K562 (cell line): ENCODE measurements around the gene PTGES3. TPM values are rescaled to one million over a fixed set of nuclear protein-coding genes. Genes with fewer than 3 reads are reported as not detected.

Experiments used
- ATF1 ChIP-seq, 2 experiments: fragments of 450-650 bp in 1 of 2; IDR thresholded peaks; 2 replicates each; pipeline ENCODE4 v1.6.1; 2016; ENCODE audit warnings: missing compliant biosample characterization in 1 of 2, missing genetic modification characterization in 1 of 2
- BCOR ChIP-seq: fragments of 450-650 bp; IDR thresholded peaks from 2 replicates; pipeline ENCODE4 v1.6.1; 2016
- CBFA2T2 ChIP-seq: fragments of 450-650 bp; conservative IDR thresholded peaks from 2 replicates; pipeline ENCODE4 v1.6.1; 2017; ENCODE audit warnings: mild to moderate bottlenecking
- CBX2 ChIP-seq: fragments of 200-600 bp; sonication (generic); IDR thresholded peaks from one replicate; pipeline ENCODE4 v1.6.1; 2012; ENCODE audit warnings: mild to moderate bottlenecking, low read length, inconsistent platforms; ENCODE audit not compliant: insufficient read depth, poor library complexity, severe bottlenecking
- CREB5 ChIP-seq: fragments of 250-450 bp; sonication (Bioruptor Pico); IDR thresholded peaks from 2 replicates; pipeline ENCODE4 v1.5.0; 2020; ENCODE audit warnings: mild to moderate bottlenecking
- CREBBP ChIP-seq: IDR thresholded peaks from one replicate; pipeline ENCODE4 v1.6.1; 2012; ENCODE audit warnings: low read depth, mild to moderate bottlenecking, control low read depth, inconsistent platforms, low read length
- E2F1 ChIP-seq: sonication (generic); formaldehyde crosslinking; IDR thresholded peaks from 2 replicates; pipeline ENCODE4 v1.8.1; 2023; ENCODE audit warnings: mild to moderate bottlenecking, missing genetic modification reagents, moderate library complexity
- ETV5 ChIP-seq: sonication (generic); formaldehyde crosslinking; IDR thresholded peaks from 2 replicates; pipeline ENCODE4 v1.4.0; 2020; ENCODE audit warnings: low read depth, mild to moderate bottlenecking, missing genetic modification reagents
- FOXM1 ChIP-seq, 2 experiments: fragments of 450-650 bp in 1 of 2; sonication (generic) in 1 of 2; formaldehyde crosslinking in 1 of 2; IDR thresholded peaks; 2 replicates each; pipeline versions ENCODE4 v1.6.1 to v1.9.0; 2017 to 2022; ENCODE audit warnings: low read depth in 2 of 2, mild to moderate bottlenecking in 2 of 2, missing genetic modification reagents in 1 of 2, moderate library complexity in 1 of 2
- HDAC3 ChIP-seq: fragments of 450-650 bp; IDR thresholded peaks from 2 replicates; pipeline ENCODE4 v1.6.1; 2018; ENCODE audit warnings: borderline replicate concordance, mild to moderate bottlenecking, moderate library complexity; ENCODE audit not compliant: partially characterized antibody
- HDAC8 ChIP-seq: fragments of 450-650 bp; IDR thresholded peaks from 2 replicates; pipeline ENCODE4 v1.6.1; 2016; ENCODE audit warnings: mild to moderate bottlenecking, missing genetic modification characterization, moderate library complexity, missing compliant biosample characterization
- ID3 ChIP-seq, 2 experiments: fragments of 250-450 bp in 1 of 2; fragments of 450-650 bp in 1 of 2; sonication (Bioruptor Pico) in 1 of 2; IDR thresholded peaks; 2 replicates each; pipeline versions ENCODE4 v1.6.1 to v1.8.0; 2016 to 2021; ENCODE audit warnings: mild to moderate bottlenecking in 2 of 2, moderate library complexity in 2 of 2, missing compliant biosample characterization in 1 of 2, missing genetic modification characterization in 1 of 2
- NCOA1 ChIP-seq: fragments of 450-650 bp; IDR thresholded peaks from 2 replicates; pipeline ENCODE4 v1.6.1; 2016; ENCODE audit warnings: low read depth
- NFYB ChIP-seq: IDR thresholded peaks from 2 replicates; pipeline ENCODE4 v1.6.1; 2011; ENCODE audit warnings: mild to moderate bottlenecking, moderate library complexity; ENCODE audit not compliant: insufficient read length; ENCODE audit errors: extremely low read depth
- PRMT5 ChIP-seq: sonication (generic); formaldehyde crosslinking; IDR thresholded peaks from 2 replicates; pipeline ENCODE4 v1.5.0; 2020; ENCODE audit warnings: missing genetic modification reagents
- SMAD2 ChIP-seq: fragments of 150-350 bp; IDR thresholded peaks from 2 replicates; pipeline ENCODE4 v1.6.1; 2014; ENCODE audit warnings: low read depth, mild to moderate bottlenecking, low read length
- SUPT5H ChIP-seq: fragments of 450-650 bp; IDR thresholded peaks from 2 replicates; pipeline ENCODE4 v1.6.1; 2016
- YBX1 ChIP-seq: fragments of 450-650 bp; IDR thresholded peaks from 2 replicates; pipeline ENCODE4 v1.7.1; 2016; ENCODE audit warnings: mild to moderate bottlenecking
- ZKSCAN3 ChIP-seq: fragments of 250-450 bp; sonication (Bioruptor Pico); IDR thresholded peaks from 2 replicates; pipeline ENCODE4 v1.4.0; 2020
- ZNF175 ChIP-seq: fragments of 200-800 bp; sonication (Bioruptor generic); IDR thresholded peaks from 2 replicates; pipeline ENCODE4 v1.6.1; 2016; ENCODE audit warnings: low read depth, mild to moderate bottlenecking, missing genetic modification characterization, missing compliant biosample characterization
- ZNF445 ChIP-seq: fragments of 250-450 bp; sonication (Bioruptor Pico); IDR thresholded peaks from 2 replicates; pipeline ENCODE4 v1.4.0; 2020; ENCODE audit warnings: low read depth, mild to moderate bottlenecking, moderate library complexity
- ZNF717 ChIP-seq: fragments of 250-450 bp; sonication (Bioruptor Pico); IDR thresholded peaks from 2 replicates; pipeline ENCODE4 v1.5.0; 2021
- polyA plus RNA-seq, 8 experiments: library from polyadenylated mRNA; depleted of rRNA in 4 of 8; stranded (reverse) in 5 of 8; unstranded in 3 of 8; fragments of >200 nt; fragmentation: Nextera tagmentation in 2 of 8; fragmentation: Illumina TruSeq in 1 of 8; extraction: Ambion mirVana in 2 of 8; extraction: Trizol in 1 of 8; gene quantifications; 2 replicates each; pipeline versions ENCODE4 v1.2.1 to v1.2.3, GENCODE V29; 2011 to 2014; ENCODE audit warnings: inconsistent platforms in 1 of 8, missing spikeins in 1 of 8
- total RNA-seq, 7 experiments: library from RNA; depleted of rRNA in 6 of 7; stranded (reverse); fragments of >200 nt in 6 of 7; fragmentation: Illumina TruSeq in 2 of 7; extraction: Trizol in 2 of 7; gene quantifications; 2 replicates each; pipeline versions ENCODE4 v1.2.1 to v1.2.3, GENCODE V29; 2011 to 2021; ENCODE audit warnings: low replicate concordance in 1 of 7
- TF ChIP-seq, protein P1 (sequence below): sonication (generic); formaldehyde crosslinking; IDR thresholded peaks from 2 replicates; pipeline ENCODE4 v1.8.1; 2023; ENCODE audit warnings: mild to moderate bottlenecking, missing genetic modification reagents
- TF ChIP-seq, protein P2 (sequence below), 2 experiments: fragments of 450-650 bp; conservative IDR thresholded peaks; 2 replicates each; pipeline ENCODE4 v1.6.1; 2017; ENCODE audit warnings: mild to moderate bottlenecking in 2 of 2, moderate library complexity in 2 of 2

PTGES3 gene
- total and polyA plus RNA-seq, 9 of the 15 experiments (the other 6 are each of a cell fraction or from before 2014, with no cell fraction given), result 163 to 501 (median 213) TPM

- TF ChIP-seq NFYB, result no peak
- no peak for TF ChIP-seq ID3 (CRISPR knock-in tag; IDR thresholded peaks at IDR 0.05)
- TF ChIP-seq ID3 (tag; IDR thresholded peaks at IDR 0.05), result 0 out of 2 replicates have a peak, but pooled peaks have one; percentile 30
- TF ChIP-seq HDAC8 (tag), result no peak
- TF ChIP-seq CBX2, result no peak
- no peak for TF ChIP-seq HDAC3
- TF ChIP-seq, protein P1, sequence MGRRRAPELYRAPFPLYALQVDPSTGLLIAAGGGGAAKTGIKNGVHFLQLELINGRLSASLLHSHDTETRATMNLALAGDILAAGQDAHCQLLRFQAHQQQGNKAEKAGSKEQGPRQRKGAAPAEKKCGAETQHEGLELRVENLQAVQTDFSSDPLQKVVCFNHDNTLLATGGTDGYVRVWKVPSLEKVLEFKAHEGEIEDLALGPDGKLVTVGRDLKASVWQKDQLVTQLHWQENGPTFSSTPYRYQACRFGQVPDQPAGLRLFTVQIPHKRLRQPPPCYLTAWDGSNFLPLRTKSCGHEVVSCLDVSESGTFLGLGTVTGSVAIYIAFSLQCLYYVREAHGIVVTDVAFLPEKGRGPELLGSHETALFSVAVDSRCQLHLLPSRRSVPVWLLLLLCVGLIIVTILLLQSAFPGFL, result 0 out of 2 replicates have a peak, but pooled peaks have one; percentile 16
- no peak for TF ChIP-seq CREB5 (CRISPR knock-in tag)
- no peak for TF ChIP-seq ZKSCAN3 (CRISPR knock-in tag)
- no peak for TF ChIP-seq YBX1
- no peak for TF ChIP-seq E2F1
- TF ChIP-seq ZNF717 (CRISPR knock-in tag), result no peak
- 0 out of 2 replicates have a peak, but pooled peaks have one; percentile 2 for TF ChIP-seq ZNF445 (CRISPR knock-in tag)
- no peak for TF ChIP-seq ZNF175
- no peak for TF ChIP-seq CREBBP
- TF ChIP-seq, protein P2, sequence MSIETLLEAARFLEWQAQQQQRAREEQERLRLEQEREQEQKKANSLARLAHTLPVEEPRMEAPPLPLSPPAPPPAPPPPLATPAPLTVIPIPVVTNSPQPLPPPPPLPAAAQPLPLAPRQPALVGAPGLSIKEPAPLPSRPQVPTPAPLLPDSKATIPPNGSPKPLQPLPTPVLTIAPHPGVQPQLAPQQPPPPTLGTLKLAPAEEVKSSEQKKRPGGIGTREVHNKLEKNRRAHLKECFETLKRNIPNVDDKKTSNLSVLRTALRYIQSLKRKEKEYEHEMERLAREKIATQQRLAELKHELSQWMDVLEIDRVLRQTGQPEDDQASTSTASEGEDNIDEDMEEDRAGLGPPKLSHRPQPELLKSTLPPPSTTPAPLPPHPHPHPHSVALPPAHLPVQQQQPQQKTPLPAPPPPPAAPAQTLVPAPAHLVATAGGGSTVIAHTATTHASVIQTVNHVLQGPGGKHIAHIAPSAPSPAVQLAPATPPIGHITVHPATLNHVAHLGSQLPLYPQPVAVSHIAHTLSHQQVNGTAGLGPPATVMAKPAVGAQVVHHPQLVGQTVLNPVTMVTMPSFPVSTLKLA (conservative IDR thresholded peaks at IDR 0.05), result no peak
- TF ChIP-seq SUPT5H, result peak; percentile 27; the same call in 1 of the 2 replicates
- no peak for TF ChIP-seq SMAD2
- no peak for TF ChIP-seq ETV5 (CRISPR knock-in tag)
- no peak for TF ChIP-seq PRMT5
- TF ChIP-seq CBFA2T2, result no peak
- TF ChIP-seq ATF1 (CRISPR knock-in tag; IDR thresholded peaks at IDR 0.05), result no peak
- TF ChIP-seq ATF1 (tag; IDR thresholded peaks at IDR 0.05), result no peak
- no peak for TF ChIP-seq NCOA1
- TF ChIP-seq BCOR, result no peak
- no peak for TF ChIP-seq FOXM1 (IDR thresholded peaks at IDR 0.05; ENCODE audit: low read depth)
- TF ChIP-seq FOXM1 (CRISPR knock-in tag; IDR thresholded peaks at IDR 0.05; ENCODE audit: low read depth), result 0 out of 2 replicates have a peak, but pooled peaks have one; percentile 16
Observed at GRCh38 chr12:56688846-56689109, 694 bp upstream of the PTGES3 start (continued).
